Stimulated activated CD4-positive, alpha-beta T cell treated with anti-CD3 and anti-CD28 coated beads, TNF-alpha, amount 100 ng/mL, for 1 hour (primary cell): Measurements from ENCODE around the gene PPP2R2C.

Experiments
- DNase-seq, 3 donors: peaks; one replicate each; pipeline ENCODE4 v3.0.0-alpha.2; 2020; ENCODE audit warnings: low read depth in 3 of 3, low spot score in 1 of 3

Gene PPP2R2C

DNA sequence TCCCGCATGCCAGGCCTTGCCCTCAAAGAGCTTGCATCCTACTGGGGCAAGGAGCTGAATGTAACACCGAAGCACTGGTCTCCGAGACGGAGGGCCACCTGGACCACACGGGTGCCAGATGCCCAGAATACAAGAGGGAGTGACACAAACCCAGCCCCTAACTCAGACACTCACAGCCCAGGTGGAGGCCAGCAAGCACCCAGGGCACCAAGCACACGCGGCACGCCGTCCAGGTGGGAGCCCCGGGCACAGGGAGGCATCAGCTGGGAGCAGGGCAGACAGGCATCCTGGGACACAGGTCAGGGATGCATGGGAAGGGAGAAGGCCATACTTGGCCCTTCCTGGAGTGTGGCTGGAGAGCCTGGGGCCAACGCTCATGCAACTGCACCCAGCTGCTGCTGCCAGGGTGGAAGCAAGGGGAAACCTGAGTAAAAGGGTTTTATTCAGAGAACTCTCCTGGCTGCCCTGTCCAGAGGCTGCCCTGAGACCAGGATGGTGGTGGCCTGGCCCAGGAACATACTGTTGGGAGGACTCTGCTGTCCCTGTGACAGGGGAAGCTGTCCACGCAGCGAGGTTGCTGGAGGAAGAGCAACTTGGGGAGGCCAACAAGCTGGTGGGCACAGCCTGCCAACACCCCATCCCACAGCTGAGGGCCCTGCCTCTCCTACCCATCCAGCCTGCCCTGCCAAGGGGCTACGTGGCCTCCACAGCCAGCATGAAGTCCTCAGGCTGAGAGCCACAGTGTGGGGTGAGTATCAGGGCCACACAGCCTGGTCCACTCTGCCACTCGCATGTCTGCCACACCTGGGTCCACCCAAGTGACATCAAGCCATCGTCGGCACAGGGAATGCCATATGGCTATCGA lies 22.2 kb upstream of the PPP2R2C start:
- no peak for DNase-seq

GRCh38 chr4:6493658-6494304 lies 21.4 kb upstream of the PPP2R2C start:
- no peak for DNase-seq

GRCh38 chr4:6492861-6493657 lies 20.6 kb upstream of the PPP2R2C start:
- DNase-seq: no peak

DNA sequence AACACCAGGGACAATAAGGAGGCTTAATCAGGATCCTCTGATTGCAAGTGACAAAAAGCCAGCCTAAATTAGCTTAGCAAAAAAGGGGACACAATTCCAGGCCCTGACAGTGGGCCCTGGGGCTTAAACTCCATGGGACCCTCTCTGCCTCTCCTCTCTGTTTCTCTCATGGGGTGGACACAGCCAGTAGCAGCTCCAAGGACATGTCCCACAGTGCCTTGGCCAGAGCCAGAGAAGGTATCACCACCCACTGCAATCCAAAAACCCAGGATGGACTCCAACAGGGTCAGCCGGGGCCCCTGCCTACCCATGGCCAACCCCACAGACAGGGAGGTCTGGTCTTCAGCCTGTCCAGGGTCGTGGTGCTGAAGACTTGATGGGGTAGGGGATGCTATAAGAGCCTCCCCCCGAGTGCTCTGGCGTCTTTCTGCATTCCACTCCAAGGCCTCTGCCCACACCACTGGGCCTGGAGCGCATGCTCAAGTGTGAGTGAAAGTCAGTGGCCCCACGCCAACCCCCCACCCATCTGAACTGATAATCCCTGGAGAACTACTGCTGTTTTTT lies 19.7 kb upstream of the PPP2R2C start:
- no peak for DNase-seq

- no peak for DNase-seq
Observed at GRCh38 chr4:6491235-6491634, 18.8 kb upstream of the PPP2R2C start.

DNA sequence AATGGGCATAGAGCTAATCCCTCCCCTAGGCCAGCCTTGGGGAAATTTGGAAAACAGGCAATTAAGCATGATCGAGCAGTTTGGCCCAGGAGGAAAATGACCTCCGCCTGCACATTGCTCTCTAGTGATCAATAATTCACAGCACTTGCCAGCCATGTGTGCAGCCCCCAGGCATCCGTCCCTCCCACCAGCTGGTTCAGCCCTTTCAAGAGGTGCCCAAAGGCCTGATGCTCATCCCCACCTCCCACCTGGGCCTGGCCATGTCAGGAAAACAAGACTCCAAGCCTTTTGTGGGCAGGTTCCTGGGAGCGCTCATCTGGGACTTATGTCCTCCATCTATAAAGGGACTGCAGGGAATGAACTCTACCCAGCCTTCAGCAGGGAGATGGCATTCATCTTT lies 17.5 kb upstream of the PPP2R2C start:
- no peak for DNase-seq

GRCh38 chr4:6487466-6487865 lies 15.1 kb upstream of the PPP2R2C start:
- no peak for DNase-seq

DNA sequence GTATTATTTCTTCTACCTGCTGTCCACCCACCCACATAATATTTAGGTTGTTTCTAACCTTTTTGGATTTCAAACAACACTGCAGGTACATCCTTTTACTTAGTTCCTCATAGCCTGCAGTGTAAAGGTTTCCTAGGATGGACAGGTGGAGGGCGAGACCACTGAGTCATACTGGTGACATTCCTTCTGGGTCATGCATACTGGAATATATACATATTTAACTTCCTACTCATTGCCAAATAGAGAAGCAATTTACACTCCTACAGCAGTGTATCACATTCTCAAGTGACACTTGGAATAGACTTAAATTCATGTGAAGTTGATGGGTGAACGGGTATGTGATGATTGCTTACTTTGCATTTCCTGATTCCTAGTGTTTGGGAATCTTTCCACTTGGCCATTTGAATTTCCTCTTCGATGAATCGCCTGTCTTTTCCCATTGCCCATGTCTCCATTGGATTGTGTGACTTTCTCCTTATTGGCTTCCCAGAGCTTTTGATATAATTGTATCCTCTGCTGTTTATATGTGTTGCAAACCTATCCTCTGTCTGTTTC lies 8.2 kb upstream of the PPP2R2C start:
- no peak for DNase-seq

GRCh38 chr4:6478546-6479220 lies 6.3 kb upstream of the PPP2R2C start:
- DNase-seq: no peak

DNA sequence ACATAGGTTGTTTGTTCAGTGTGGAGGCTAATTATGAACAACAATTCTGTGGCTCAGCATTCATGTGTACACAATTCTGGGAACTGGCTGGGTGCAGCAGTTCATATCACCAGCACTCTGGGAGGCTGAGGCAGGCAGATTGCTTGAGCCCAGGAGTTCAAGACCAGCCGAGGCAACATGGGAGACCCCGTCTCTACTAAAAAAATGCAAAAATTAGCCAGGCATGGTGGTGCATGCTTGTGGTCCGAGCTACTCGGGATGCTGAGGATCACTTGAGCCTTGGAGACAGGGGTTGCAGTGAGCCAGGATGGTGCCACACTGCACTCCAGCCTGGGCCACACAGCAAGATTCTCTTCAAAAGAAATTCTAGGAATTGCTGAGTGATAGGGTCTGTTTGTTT lies 4.5 kb upstream of the PPP2R2C start:
- no peak for DNase-seq

DNA sequence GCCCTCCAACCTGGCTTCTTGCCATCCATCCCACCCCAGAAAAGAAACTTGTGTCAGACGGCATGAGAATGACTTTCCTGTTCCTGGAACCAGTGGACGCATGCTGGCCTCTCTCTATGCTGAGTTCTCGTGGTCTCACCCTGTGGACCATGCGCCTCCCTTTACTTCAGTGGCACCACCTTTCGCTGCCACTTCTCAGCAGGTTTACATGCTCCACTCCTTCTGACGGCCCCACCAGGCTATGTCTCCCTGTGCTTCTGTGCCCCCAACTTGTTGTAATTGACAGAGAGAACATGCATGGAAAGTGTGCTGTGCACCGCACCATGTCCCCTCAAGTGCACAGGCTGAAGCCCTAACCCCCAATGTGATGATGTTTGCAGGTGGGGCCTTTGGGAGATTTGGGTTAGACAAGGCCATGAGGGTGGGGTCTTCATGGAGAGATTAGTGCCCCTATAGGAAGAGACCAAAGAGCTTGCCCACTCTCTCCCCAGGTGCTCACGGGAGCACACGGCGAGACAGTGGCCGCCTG lies 3.1 kb upstream of the PPP2R2C start:
- DNase-seq: no peak

GRCh38 chr4:6474705-6475457 lies 2.5 kb upstream of the PPP2R2C start:
- no peak for DNase-seq

DNA sequence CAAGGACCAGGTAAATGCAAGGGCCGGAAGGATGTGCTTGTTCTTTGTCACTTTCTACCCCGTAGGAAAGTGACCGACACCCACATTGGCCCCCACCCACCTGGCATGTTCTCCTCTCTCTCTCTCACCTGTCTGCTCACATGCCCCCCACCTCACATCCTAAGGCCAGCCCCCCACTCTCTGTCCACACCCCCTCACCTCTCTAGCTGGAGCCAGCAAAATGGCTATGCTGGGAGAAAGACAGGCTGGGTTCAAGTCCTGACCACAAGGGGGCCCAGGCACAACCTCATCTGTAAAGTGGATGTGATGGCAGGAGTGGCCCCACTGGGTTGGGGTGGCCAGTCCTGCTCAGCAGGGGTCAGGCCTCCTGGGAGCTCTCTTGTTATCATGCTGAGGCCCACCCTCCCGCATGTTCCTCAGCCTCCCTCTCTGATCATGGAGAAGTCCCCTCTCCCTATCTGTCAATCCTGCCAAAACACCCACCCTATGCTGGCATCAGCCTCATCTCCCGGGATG lies 1.7 kb upstream of the PPP2R2C start:
- DNase-seq: no peak

DNA sequence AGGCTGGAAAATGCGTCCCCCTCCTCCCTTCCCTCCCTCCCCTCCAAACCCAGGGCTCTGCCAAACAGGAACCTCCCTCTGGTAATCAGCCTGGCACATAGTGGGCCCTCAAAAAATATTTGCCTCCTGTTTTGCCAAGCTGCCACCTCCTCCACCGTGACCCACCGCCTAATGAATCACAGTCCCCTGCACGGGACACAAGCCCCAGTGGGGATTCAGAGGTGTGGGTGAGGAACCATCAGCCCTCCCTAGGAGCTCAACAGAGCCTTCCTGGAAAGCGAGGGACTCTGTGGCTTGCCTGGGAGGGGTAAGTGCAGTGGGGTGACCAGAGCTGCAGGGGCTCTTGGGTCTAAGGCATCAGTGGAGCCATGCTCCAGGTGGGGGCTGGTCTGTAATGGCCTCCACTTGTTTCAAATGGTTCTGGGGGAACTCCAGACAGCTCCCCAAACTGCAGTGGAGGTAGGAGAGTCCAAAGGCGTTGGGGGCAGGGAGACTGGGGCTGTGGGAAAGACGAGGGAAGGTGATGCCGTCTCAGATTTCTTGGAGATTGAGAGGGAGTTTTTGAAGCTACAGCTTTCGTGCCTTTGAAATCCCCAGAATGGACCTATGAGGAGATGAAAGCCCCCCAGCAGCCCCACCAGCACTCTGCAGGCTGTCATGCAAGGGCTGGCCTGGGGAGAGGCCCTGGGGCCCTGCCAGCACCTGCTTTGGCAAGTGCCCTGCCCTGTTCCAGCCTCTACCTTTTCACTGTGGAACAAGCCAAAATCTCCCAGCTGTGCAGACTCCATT lies 1.0 kb upstream of the PPP2R2C start:
- DNase-seq: no peak

DNA sequence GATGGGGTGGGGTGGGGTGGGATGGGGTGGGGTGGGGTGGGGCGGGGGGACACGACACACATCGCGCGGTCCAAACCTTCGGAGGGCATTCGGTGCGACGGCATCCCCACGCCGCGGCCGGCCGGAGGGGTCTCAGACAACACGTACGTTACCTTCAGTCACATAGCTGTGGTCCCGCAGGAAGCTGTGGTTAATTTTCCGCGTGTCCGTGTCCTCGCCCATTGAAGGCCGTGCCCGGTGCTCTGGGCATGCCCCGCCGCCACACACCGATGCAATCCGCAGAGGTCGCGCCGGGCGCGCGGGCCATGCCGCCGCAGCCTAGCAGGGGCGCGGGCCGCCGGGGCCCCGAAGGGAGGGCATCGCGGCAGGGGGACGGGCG lies 417 bp downstream of the PPP2R2C start:
- no peak for DNase-seq

- DNase-seq: no peak
Observed at GRCh38 chr4:6471307-6472007, 957 bp downstream of the PPP2R2C start.

DNA sequence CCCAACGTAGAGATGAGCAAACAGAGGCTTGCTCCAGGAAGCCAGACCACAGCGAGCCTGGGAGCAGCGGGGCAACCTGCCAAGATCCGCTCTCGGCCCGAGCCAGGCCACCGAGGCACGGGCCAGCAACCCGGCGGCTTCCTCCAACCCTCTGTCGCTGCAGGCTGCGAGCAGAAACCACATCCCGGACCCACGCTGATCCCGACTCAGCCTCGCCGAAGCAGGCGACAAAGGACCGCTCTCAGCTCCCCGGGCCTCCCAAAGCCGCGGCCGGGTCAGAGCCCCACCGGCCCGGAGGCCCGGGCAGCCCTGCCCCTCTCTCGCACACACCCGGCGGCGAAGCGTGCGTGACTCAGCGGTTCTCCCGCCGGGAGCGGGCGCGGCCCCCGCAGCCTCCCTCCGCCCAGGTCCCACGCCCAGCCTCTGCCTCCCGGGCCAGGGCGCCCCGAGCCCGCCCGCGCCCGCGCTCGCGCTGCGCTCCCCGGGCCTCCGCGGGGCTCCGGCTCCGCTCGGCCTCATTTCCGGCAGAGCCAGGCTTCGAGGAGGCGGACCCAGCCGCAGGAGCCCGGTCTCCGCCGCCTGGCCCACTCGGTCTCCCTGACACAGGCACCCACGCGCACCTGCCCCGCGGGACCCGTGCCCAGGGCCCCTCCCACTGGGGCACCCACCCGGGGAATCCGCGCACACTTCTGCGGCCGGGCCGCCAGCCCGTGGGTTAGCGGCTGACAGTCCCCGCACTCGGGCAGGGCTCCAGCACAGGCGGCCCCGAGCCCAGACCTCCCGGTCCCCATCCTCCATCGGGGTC lies 1.7 kb downstream of the PPP2R2C start:
- DNase-seq: no peak
